GM12864 (cell line): Measurements from ENCODE around the gene PLPPR5.

Source experiments
- DNase-seq: peaks from one replicate; pipeline ENCODE4 v3.0.0-alpha.2; 2011; ENCODE audit warnings: low read depth
- H3K4me3 ChIP-seq: 2 replicates; pipeline ENCODE4 v1.5.1; 2011; ENCODE audit warnings: mild to moderate bottlenecking, low read depth, low read length, control low read depth
- CTCF ChIP-seq: IDR thresholded peaks from 2 replicates; pipeline ENCODE4 v1.5.1; 2011; ENCODE audit warnings: low read depth, mild to moderate bottlenecking, moderate library complexity, low read length, control low read depth, inconsistent platforms; ENCODE audit errors: missing control alignments

Gene PLPPR5

GRCh38 chr1:98919652-98920051 is 85.0 kb downstream of the PLPPR5 start:
- no peak for DNase-seq
- H3K4me3 ChIP-seq: no peak overlapping the region
- TF ChIP-seq CTCF: no peak

- no peak overlapping the region for H3K4me3 ChIP-seq
- no peak for TF ChIP-seq CTCF
- DNase-seq: no peak
Observed at GRCh38 chr1:98919211-98919610, 85.5 kb downstream of the PLPPR5 start.

- no peak for TF ChIP-seq CTCF
- no peak for DNase-seq
- H3K4me3 ChIP-seq: no peak overlapping the region
Observed at GRCh38 chr1:98914547-98914946, 90.1 kb downstream of the PLPPR5 start.

- DNase-seq: no peak
- TF ChIP-seq CTCF: no peak
- H3K4me3 ChIP-seq: no peak overlapping the region
Observed at GRCh38 chr1:98910827-98911226, 93.8 kb downstream of the PLPPR5 start.

- no peak for DNase-seq
- no peak overlapping the region for H3K4me3 ChIP-seq
- no peak for TF ChIP-seq CTCF
Observed at GRCh38 chr1:98908980-98909379, 95.7 kb downstream of the PLPPR5 start.

GRCh38 chr1:98906809-98907208 is 97.9 kb downstream of the PLPPR5 start:
- DNase-seq: no peak
- no peak for TF ChIP-seq CTCF
- no peak overlapping the region for H3K4me3 ChIP-seq

- no peak for DNase-seq
- no peak for TF ChIP-seq CTCF
- H3K4me3 ChIP-seq: no peak overlapping the region
Observed at GRCh38 chr1:98906361-98906760, 98.3 kb downstream of the PLPPR5 start.
